Osteoblast (primary cell): ENCODE data around the gene BRICD5. TPM values are rescaled to one million over a fixed set of nuclear protein-coding genes. Genes with fewer than 3 reads are reported as not detected.

Source experiments
- DNase-seq: peaks from one replicate; pipeline ENCODE4 v3.0.0; 2011; ENCODE audit warnings: low spot score, mixed read lengths; ENCODE audit not compliant: insufficient read length; ENCODE audit errors: missing footprints
- H2AFZ ChIP-seq: 2 replicates; pipeline ENCODE4 v1.6.0; 2011; ENCODE audit warnings: mild to moderate bottlenecking, low read length
- H3K27ac ChIP-seq: 2 replicates; pipeline ENCODE4 v1.5.1; 2011; ENCODE audit warnings: mild to moderate bottlenecking, low read depth, low read length, moderate library complexity
- H3K27me3 ChIP-seq: 2 replicates; pipeline ENCODE4 v1.6.0; 2012; ENCODE audit warnings: mild to moderate bottlenecking, control low read depth, inconsistent platforms, low read length, moderate library complexity; ENCODE audit not compliant: insufficient read depth
- H3K36me3 ChIP-seq: 2 replicates; pipeline ENCODE4 v1.5.1; 2011; ENCODE audit warnings: mild to moderate bottlenecking, low read length, control low read depth, moderate library complexity; ENCODE audit not compliant: insufficient read depth
- H3K4me1 ChIP-seq: 2 replicates; pipeline ENCODE4 v1.5.1; 2011; ENCODE audit warnings: mild to moderate bottlenecking, low read length, control low read depth, moderate library complexity; ENCODE audit not compliant: insufficient read depth
- H3K4me2 ChIP-seq: 2 replicates; pipeline ENCODE4 v1.6.0; 2011; ENCODE audit warnings: mild to moderate bottlenecking, low read length; ENCODE audit not compliant: insufficient read depth
- H3K4me3 ChIP-seq: fragments of 200-600 bp; sonication (generic); 3 replicates; pipeline ENCODE4 v1.5.1; 2012; ENCODE audit warnings: mild to moderate bottlenecking, low read length, inconsistent platforms; ENCODE audit not compliant: insufficient read depth
- H3K79me2 ChIP-seq: 2 replicates; pipeline ENCODE4 v1.6.0; 2012; ENCODE audit warnings: mild to moderate bottlenecking, low read length, control low read depth, inconsistent platforms; ENCODE audit not compliant: insufficient read depth
- H3K9me3 ChIP-seq: 2 replicates; pipeline ENCODE4 v1.5.1; 2011; ENCODE audit warnings: low read depth, low read length, control low read depth
- H4K20me1 ChIP-seq: 2 replicates; pipeline ENCODE4 v1.6.0; 2012; ENCODE audit warnings: mild to moderate bottlenecking, low read length, control low read depth; ENCODE audit not compliant: insufficient read depth
- CTCF ChIP-seq: IDR thresholded peaks from 2 replicates; pipeline ENCODE4 v1.5.1; 2011; ENCODE audit warnings: mild to moderate bottlenecking, low read depth, low read length, moderate library complexity; ENCODE audit errors: extremely low read depth
- total RNA-seq: library from RNA; depleted of rRNA; stranded (reverse); fragments of >200 nt; gene quantifications from 2 replicates; pipeline ENCODE4 v1.2.3, GENCODE V29; 2012

Gene BRICD5
- total RNA-seq, 1 donor: 2.5 TPM

GRCh38 chr16:2186505-2186904, 24.2 kb downstream of the BRICD5 start:
- H3K4me1 ChIP-seq: no peaks in the 10 kb centered on the region
- H3K4me2 ChIP-seq: no peak overlapping the region
- no peak overlapping the region for H3K4me3 ChIP-seq
- DNase-seq: peak; percentile 77
- no peaks in the 10 kb centered on the region for H4K20me1 ChIP-seq
- no peak for TF ChIP-seq CTCF
- no peak overlapping the region for H3K27ac ChIP-seq
- H3K36me3 ChIP-seq: no peaks in the 10 kb centered on the region
- H3K79me2 ChIP-seq: no peaks in the 10 kb centered on the region
- H3K9me3 ChIP-seq: no peaks in the 10 kb centered on the region
- H2AFZ ChIP-seq: no peak overlapping the region
- H3K27me3 ChIP-seq: no peaks in the 10 kb centered on the region

- no peak for DNase-seq
- Histone ChIP-seq H3K9me3 (no peaks in the 10 kb centered on the region), H2AFZ (no peak overlapping the region), H3K79me2 (no peaks in the 10 kb centered on the region), H3K4me3 (no peak overlapping the region), H3K4me1 (no peaks in the 10 kb centered on the region), H3K27me3 (no peaks in the 10 kb centered on the region), H3K4me2 (no peak overlapping the region), H4K20me1 (no peaks in the 10 kb centered on the region), H3K27ac (no peak overlapping the region), H3K36me3 (no peaks in the 10 kb centered on the region)
- no peak for TF ChIP-seq CTCF
Observed at GRCh38 chr16:2186064-2186463, 24.6 kb downstream of the BRICD5 start.

DNA sequence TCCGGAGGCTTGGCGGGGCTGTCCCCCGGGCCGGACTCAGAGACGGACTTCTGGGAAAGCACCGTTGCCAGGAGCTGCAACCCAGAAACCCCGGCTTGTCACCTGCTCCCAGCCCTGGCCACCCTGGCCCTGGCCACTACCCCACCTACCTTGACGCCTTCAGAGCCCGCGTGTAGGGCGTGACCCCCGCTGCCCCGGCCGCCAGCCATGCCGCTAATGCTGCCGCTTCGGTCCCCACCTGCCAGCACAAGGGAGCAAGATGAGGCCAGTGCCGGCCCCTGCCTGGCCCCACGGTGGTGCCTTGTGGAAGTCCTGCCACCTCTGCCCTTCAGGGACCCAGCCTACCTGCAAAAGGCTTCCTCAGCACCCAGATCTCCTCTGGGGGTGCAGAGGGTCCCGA, 25.7 kb downstream of the BRICD5 start:
- Histone ChIP-seq H3K27me3 (no peaks in the 10 kb centered on the region), H3K36me3 (no peaks in the 10 kb centered on the region), H3K79me2 (no peaks in the 10 kb centered on the region), H3K4me3 (no peak overlapping the region), H3K4me1 (no peaks in the 10 kb centered on the region), H3K9me3 (no peaks in the 10 kb centered on the region), H3K27ac (no peak overlapping the region), H3K4me2 (no peak overlapping the region), H4K20me1 (no peaks in the 10 kb centered on the region), H2AFZ (no peak overlapping the region)
- TF ChIP-seq CTCF: no peak
- DNase-seq: no peak

DNA sequence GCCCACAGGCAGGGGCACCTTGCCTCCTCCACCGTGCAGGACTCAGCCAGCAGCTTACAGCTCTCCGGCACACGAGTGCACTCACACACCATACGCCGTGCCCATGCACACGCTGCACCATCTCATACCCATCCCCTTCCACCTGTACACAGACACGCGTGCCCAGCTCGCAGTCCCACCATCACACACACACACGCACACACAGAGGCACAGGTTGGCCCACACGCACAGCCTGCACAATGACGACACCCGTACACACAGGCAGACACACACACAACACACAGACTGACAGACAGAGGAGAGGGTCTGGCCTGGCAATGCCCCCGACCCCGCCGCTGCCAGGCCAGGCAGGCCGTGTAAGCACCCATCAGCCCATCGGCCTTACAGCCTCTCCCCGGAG, 26.3 kb downstream of the BRICD5 start:
- H3K36me3 ChIP-seq: no peaks in the 10 kb centered on the region
- H3K9me3 ChIP-seq: no peaks in the 10 kb centered on the region
- H4K20me1 ChIP-seq: no peaks in the 10 kb centered on the region
- H3K4me2 ChIP-seq: no peak overlapping the region
- H3K4me1 ChIP-seq: no peaks in the 10 kb centered on the region
- TF ChIP-seq CTCF: no peak
- no peaks in the 10 kb centered on the region for H3K79me2 ChIP-seq
- H3K27ac ChIP-seq: no peak overlapping the region
- H3K4me3 ChIP-seq: no peak overlapping the region
- no peak for DNase-seq
- no peaks in the 10 kb centered on the region for H3K27me3 ChIP-seq
- no peak overlapping the region for H2AFZ ChIP-seq
